Skeletal muscle tissue (tissue), 4 donors: Measurements from ENCODE around the gene IP6K3. TPM values are rescaled to one million over a fixed set of nuclear protein-coding genes. Genes with fewer than 3 reads are reported as not detected.

Experiments used
- H3K27ac ChIP-seq: one replicate; pipeline ENCODE4 v1.7.0; 2013; ENCODE audit warnings: mild to moderate bottlenecking, low read depth, low read length, inconsistent platforms
- H3K27me3 ChIP-seq, 3 donors: one replicate each; pipeline ENCODE4 v1.7.0; 2013; ENCODE audit warnings: low read length in 3 of 3; ENCODE audit not compliant: control insufficient read depth in 3 of 3, insufficient read depth in 3 of 3
- H3K36me3 ChIP-seq, 3 donors: one replicate each; pipeline ENCODE4 v1.7.0; 2013; ENCODE audit warnings: low read length in 3 of 3; ENCODE audit not compliant: control insufficient read depth in 3 of 3, insufficient read depth in 3 of 3
- H3K4me1 ChIP-seq, 3 donors: one replicate each; pipeline ENCODE4 v1.7.0; 2013; ENCODE audit warnings: low read length in 3 of 3, mild to moderate bottlenecking in 3 of 3; ENCODE audit not compliant: control insufficient read depth in 3 of 3, insufficient read depth in 3 of 3
- H3K4me3 ChIP-seq, 3 donors: one replicate each; pipeline ENCODE4 v1.7.0; 2013; ENCODE audit warnings: low read length in 3 of 3
- H3K9ac ChIP-seq, 3 donors: one replicate each; pipeline ENCODE4 v1.7.0; 2013; ENCODE audit warnings: low read length in 3 of 3, mild to moderate bottlenecking in 3 of 3, moderate library complexity in 2 of 3, low read depth in 1 of 3
- H3K9me3 ChIP-seq, 3 donors: one replicate each; pipeline ENCODE4 v1.7.0; 2013; ENCODE audit warnings: low read length in 3 of 3; ENCODE audit not compliant: control insufficient read depth in 3 of 3
- total RNA-seq: library from RNA; depleted of rRNA; stranded (reverse); fragments of >200 nt; gene quantifications from one replicate; pipeline ENCODE4 v1.2.3, GENCODE V29; 2014
- donor health status: Osteomylitis.

IP6K3 gene
- total RNA-seq, 1 donor from 2014 or later, result 13.6 TPM

DNA sequence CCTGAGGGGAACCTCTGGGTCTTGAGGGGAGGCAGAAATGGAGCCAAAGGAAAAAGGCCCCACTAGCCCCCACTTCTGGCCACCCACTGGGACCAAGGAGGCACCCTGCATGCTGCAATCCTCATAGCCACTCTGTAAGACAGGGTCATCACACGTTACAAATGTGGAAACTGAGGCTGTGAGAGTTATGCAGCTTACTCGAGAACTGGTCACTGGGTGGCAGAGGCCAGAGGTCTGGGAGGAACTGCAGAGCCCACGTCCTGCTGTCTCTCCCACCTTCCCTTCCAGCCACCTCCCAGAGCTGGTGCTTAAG lies 24.1 kb upstream of the IP6K3 start:
- H3K9ac ChIP-seq, result peak overlapping the region; percentile 1 to 74 (median 4)
- no peak overlapping the region for H3K4me3 ChIP-seq
- H3K27ac ChIP-seq, result peak overlapping the region; percentile 10
- no peaks in the 10 kb centered on the region for H3K9me3 ChIP-seq
- peaks cover 24 to 33% (median 32%) of the 10 kb centered on the region in 3 donors for H3K36me3 ChIP-seq
- no peaks in the 10 kb centered on the region for H3K27me3 ChIP-seq
- peaks cover 36 to 50% (median 39%) of the 10 kb centered on the region in 3 donors for H3K4me1 ChIP-seq

DNA sequence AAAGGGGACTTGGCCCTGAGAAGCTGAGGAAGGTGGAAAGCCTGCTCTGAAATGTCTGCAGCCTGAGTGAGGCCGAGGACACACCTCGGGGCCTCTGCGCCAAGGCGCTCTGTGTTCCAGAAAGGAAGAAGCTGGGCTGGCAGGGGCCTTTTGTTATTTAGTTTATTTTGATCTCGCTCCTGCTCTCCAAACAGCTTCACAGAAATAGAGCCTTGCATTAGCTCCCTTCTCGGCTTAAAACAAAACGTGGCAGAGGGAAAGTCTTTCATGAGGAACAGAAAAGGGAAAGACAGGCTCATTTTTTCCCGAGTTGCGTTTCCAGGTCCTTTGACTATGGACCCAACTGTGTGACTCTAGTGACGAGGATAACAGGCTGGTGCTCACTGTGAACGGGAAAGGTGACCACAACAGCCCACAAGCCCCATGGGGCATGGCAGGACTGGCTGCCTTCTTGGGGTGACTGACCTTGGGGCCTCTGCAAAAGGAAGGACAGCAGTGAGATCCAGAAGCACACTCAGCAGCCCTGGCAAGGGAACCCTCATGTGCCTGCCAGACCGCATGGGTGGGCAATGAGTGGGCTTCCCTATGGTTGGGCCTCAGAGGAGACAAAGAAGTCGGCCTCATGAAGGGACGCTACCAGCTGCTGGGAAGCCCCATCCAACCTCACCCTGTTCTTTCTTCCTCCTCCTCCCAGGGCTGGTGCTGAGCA lies 23.6 kb upstream of the IP6K3 start:
- Histone ChIP-seq H3K9ac (peak overlapping the region; percentile 4 to 74 (median 63)), H3K4me3 (peak overlapping the region in 1 of 3 donors; percentile 22), H3K27me3 (no peaks in the 10 kb centered on the region), H3K27ac (peak overlapping the region; percentile 10), H3K4me1 (peaks cover 36 to 50% (median 39%) of the 10 kb centered on the region in 3 donors), H3K36me3 (peaks cover 20 to 28% (median 27%) of the 10 kb centered on the region in 3 donors), H3K9me3 (no peaks in the 10 kb centered on the region)

DNA sequence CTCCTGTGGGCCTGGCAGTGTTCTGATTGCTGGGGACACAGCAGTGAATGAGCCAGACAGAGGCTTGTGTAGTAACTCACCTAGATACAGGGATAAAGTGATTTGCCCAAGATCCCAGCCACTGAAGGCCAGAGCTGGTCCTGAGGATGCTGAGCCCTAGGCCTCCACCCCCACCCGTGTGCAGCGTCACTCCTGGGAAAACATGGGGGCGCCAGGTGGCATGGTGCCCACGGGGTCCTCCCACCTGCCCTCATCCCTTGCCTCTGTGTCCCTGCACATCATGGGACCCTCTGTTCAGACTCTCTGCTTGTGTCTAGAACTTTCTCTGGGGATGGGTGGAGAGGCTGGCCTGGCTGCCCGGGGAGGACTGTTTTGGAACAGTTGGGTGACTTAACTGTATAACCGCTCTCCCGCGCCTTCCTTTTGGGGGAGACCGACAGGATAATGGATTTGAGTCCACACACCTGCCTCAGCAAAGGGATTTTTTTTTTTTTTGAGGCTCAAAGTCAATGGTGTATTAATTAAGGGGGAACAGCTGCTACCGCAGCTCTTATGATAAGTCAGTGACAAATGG lies 22.6 kb upstream of the IP6K3 start:
- Histone ChIP-seq H3K4me3 (no peak overlapping the region), H3K9me3 (no peaks in the 10 kb centered on the region), H3K36me3 (peaks cover 12 to 19% (median 19%) of the 10 kb centered on the region in 3 donors), H3K4me1 (peaks cover 36 to 50% (median 39%) of the 10 kb centered on the region in 3 donors), H3K9ac (peak overlapping the region in 1 of 3 donors; percentile 74), H3K27me3 (no peaks in the 10 kb centered on the region), H3K27ac (peak overlapping the region; percentile 10)

DNA sequence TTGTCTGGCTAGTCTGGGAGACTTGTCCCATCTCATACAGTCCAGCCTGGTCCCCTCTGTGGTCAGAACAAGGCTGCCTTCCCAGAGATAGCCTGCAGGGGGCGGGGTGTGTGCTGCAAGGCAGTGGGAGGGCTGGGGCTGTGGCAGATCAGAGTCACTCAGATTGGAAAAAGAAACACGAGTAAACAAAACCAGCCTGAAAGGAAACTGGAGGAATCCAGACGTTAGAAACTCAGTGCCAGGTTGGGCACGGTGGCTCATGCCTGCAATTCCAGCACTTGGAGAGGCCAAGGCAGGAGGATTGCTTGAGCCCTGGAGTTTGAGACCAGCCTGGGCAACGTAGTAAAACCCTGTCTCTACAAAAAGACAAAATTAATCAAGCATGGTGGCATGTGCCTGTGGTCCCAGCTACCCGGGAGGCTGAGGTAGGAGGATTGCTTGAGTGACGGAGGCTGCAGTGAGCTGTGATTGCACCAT lies 22.0 kb upstream of the IP6K3 start:
- Histone ChIP-seq H3K36me3 (peaks cover 10 to 17% (median 16%) of the 10 kb centered on the region in 3 donors), H3K27me3 (no peaks in the 10 kb centered on the region), H3K9ac (peak overlapping the region in 1 of 3 donors; percentile 50), H3K4me3 (no peak overlapping the region), H3K9me3 (no peaks in the 10 kb centered on the region), H3K4me1 (peaks cover 36 to 50% (median 39%) of the 10 kb centered on the region in 3 donors), H3K27ac (no peak overlapping the region)

DNA sequence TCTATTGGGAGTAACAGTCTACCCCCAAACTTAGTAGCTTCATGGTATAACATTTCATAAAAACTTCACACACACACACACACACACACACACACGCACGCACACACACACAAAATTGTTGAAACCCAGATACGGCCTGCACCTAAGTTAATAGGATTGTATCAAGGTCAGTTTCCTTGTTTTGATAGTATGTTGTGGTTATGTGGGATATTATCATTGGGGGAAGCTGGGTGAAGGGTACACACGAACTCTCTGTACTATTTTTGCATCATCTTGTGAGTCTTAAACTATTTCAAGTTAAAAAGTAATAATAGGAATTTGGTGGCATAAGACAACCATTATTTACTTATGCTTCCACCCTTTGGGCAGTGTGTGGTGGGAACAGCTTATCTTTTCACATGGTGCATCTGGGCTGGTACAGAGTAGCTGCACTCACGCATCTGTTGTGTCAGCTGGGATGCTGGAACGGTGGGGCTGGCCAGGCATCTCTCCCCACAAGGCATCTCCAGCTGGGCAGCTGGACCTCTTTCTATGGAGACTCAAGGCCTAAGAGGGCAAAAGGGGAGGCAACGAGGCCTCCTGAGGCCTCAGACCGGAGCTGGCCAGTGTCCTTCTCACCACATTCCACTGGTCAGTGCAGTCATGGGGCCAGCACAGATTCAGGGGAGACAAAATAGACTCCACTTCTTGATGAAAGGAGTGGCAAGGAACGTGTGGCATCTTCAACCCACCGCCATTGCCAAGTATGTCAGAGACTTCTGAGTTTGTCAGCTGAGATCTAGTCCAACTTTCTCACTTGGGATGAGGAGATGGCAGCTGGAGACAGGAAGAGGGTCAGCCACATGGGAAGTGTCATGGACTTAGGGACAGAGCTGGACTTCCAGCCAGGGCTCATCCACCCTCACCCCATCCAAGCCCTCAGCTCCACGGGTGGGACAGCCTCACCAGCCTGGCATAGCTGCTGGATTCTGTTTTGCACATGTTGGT lies 20.5 kb upstream of the IP6K3 start:
- H3K4me3 ChIP-seq, result no peak overlapping the region
- no peak overlapping the region for H3K27ac ChIP-seq
- H3K4me1 ChIP-seq, result peaks cover 41 to 55% (median 44%) of the 10 kb centered on the region in 3 donors
- no peaks in the 10 kb centered on the region for H3K9me3 ChIP-seq
- H3K9ac ChIP-seq, result no peak overlapping the region
- H3K36me3 ChIP-seq, result peaks cover 1 to 2% (median 2%) of the 10 kb centered on the region in 3 donors
- no peaks in the 10 kb centered on the region for H3K27me3 ChIP-seq

DNA sequence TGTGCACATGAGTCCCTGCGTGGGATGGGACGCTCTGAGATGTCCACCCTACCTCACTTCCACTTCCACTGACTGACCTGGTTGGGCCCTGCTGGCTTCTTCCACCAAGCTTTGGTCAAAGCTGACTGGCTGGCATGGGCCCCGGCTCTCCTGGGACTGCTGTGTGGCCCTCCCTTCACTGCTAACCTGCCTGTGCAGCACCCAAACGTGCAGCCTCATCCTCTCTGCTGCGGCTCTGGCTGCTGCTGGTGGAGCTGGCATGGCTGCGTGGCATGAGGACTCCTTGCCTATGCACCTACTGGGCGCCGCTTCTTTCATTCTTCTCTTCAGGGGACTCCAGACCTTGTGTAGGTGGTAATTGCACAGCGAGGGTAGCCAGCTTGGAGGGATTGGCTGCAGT lies 18.7 kb upstream of the IP6K3 start:
- Histone ChIP-seq H3K4me3 (no peak overlapping the region), H3K36me3 (no peaks in the 10 kb centered on the region), H3K4me1 (peaks cover 38 to 54% (median 42%) of the 10 kb centered on the region in 3 donors)

DNA sequence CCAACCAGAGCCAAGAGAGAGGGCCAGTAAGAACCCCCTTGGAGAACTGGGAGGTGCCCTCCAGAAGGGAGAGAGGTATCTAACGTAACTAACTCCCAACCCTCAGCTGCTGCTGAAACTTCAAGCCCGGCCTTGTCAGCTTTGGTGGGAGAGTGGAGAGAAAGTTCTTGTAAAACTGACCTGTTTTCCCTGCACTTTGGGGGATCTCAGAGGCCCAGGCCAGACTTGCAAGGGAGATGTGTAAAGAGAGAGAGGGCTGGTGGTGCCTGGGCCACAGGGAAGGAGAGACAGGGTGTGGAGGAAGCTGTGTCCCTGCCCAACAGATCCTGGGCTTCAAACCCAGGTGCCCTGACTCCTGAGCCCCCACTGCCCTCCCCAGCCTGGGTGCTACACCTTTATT lies 17.3 kb upstream of the IP6K3 start:
- peaks cover 30 to 45% (median 37%) of the 10 kb centered on the region in 3 donors for H3K4me1 ChIP-seq
- H3K4me3 ChIP-seq, result no peak overlapping the region
- H3K27ac ChIP-seq, result no peak overlapping the region
- no peak overlapping the region for H3K9ac ChIP-seq
- H3K27me3 ChIP-seq, result no peaks in the 10 kb centered on the region
- no peaks in the 10 kb centered on the region for H3K36me3 ChIP-seq
- no peaks in the 10 kb centered on the region for H3K9me3 ChIP-seq

More for the DNA sequence above, 18.7 kb upstream of the IP6K3 start:
- no peak overlapping the region for H3K27ac ChIP-seq
- no peak overlapping the region for H3K9ac ChIP-seq
- no peaks in the 10 kb centered on the region for H3K9me3 ChIP-seq
- H3K27me3 ChIP-seq, result no peaks in the 10 kb centered on the region

DNA sequence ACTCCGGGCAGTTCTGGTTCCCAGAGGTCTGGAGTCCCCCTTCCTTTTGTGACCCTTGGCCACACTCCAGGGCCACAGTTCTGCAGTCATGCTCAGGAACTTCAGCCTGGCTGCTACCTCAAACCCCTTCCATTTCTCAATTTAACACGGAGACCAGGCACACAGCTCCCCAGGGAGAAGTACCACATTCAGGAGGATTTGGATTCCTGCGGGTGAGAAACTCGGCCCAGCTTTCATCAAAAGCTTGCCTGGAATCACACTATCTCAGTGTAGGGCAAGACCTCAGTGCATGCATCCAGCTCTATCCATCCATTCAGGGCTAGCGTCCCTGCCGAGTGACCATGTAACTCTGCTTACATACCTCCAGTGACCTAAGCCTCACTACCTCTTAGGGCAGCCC lies 16.8 kb upstream of the IP6K3 start:
- H3K27ac ChIP-seq, result no peak overlapping the region
- peaks cover 30 to 41% (median 35%) of the 10 kb centered on the region in 3 donors for H3K4me1 ChIP-seq
- no peaks in the 10 kb centered on the region for H3K9me3 ChIP-seq
- no peaks in the 10 kb centered on the region for H3K27me3 ChIP-seq
- no peaks in the 10 kb centered on the region for H3K36me3 ChIP-seq
- no peak overlapping the region for H3K4me3 ChIP-seq
- no peak overlapping the region for H3K9ac ChIP-seq

DNA sequence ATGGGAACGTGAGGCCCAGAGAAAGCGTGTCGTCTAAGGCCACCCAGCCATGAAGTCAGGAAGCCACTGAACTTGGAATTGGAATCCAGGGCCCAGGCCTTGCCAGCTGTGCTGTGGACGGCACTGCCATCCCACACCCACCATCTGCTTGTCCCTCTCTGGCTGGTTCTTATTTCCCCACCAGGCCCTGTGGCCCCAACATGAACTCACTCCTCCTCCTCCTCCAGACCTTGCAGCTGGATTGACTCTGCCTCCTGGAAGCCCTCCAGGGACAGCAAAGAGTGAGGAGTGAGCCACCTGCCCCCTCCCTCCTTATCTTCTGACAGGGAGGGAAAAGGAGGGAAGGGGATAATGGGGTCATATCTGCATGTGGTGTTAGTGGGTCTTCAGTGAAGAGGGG lies 16.0 kb upstream of the IP6K3 start:
- Histone ChIP-seq H3K4me1 (peaks cover 28 to 35% (median 28%) of the 10 kb centered on the region in 3 donors), H3K27me3 (no peaks in the 10 kb centered on the region), H3K27ac (peak overlapping the region; percentile 82), H3K4me3 (no peak overlapping the region), H3K9ac (peak overlapping the region in 2 of 3 donors; percentile 6 to 46), H3K36me3 (no peaks in the 10 kb centered on the region), H3K9me3 (no peaks in the 10 kb centered on the region)
